RPMI7951 (cell line): ENCODE data around the gene GALNT17. TPM values are rescaled to one million over a fixed set of nuclear protein-coding genes. Genes with fewer than 3 reads are reported as not detected.

Source experiments
- DNase-seq: peaks from one replicate; pipeline ENCODE4 v3.0.0-alpha.2; 2012; ENCODE audit warnings: low read depth
- total RNA-seq: library from RNA; depleted of rRNA; stranded (reverse); fragments of >200 nt; shearing (Covaris generic); gene quantifications from 2 replicates; pipeline ENCODE4 v1.2.3, GENCODE V29; 2014

GALNT17 gene
- total RNA-seq, 1 experiment from 2014 or later: not detected

- DNase-seq: no peak
These were observed 258.0 kb downstream of the GALNT17 start for GRCh38 chr7:71389976-71390375.

GRCh38 chr7:71393661-71394060 lies 261.7 kb downstream of the GALNT17 start:
- DNase-seq: no peak

GRCh38 chr7:71402684-71403083 lies 270.7 kb downstream of the GALNT17 start:
- DNase-seq: no peak

- no peak for DNase-seq
These were observed 271.4 kb downstream of the GALNT17 start for GRCh38 chr7:71403202-71403946.

GRCh38 chr7:71404726-71405345 lies 272.9 kb downstream of the GALNT17 start:
- DNase-seq: no peak

GRCh38 chr7:71408271-71408670 lies 276.3 kb downstream of the GALNT17 start:
- no peak for DNase-seq

- no peak for DNase-seq
These were observed 277.7 kb downstream of the GALNT17 start for GRCh38 chr7:71409550-71410157.

- no peak for DNase-seq
These were observed 279.5 kb downstream of the GALNT17 start for GRCh38 chr7:71411475-71411874.

GRCh38 chr7:71414490-71414889 lies 282.5 kb downstream of the GALNT17 start:
- DNase-seq: peak; percentile 3

- DNase-seq: no peak
These were observed 287.8 kb downstream of the GALNT17 start for GRCh38 chr7:71419546-71420337.

- no peak for DNase-seq
These were observed 290.2 kb downstream of the GALNT17 start for GRCh38 chr7:71422104-71422503.

GRCh38 chr7:71424166-71425035 lies 292.5 kb downstream of the GALNT17 start:
- no peak for DNase-seq

GRCh38 chr7:71429083-71429482 lies 297.1 kb downstream of the GALNT17 start:
- DNase-seq: no peak

- DNase-seq: no peak
These were observed 298.3 kb downstream of the GALNT17 start for GRCh38 chr7:71430246-71430645.

GRCh38 chr7:71439321-71439720 lies 307.4 kb downstream of the GALNT17 start:
- DNase-seq: no peak

GRCh38 chr7:71442492-71443190 lies 310.7 kb downstream of the GALNT17 start:
- peak; percentile 24 for DNase-seq

- DNase-seq: no peak
These were observed 311.2 kb downstream of the GALNT17 start for GRCh38 chr7:71443191-71443530.

GRCh38 chr7:71444130-71444529 lies 312.2 kb downstream of the GALNT17 start:
- no peak for DNase-seq

GRCh38 chr7:71453630-71454029 lies 321.7 kb downstream of the GALNT17 start:
- no peak for DNase-seq

GRCh38 chr7:71454981-71455380 lies 323.0 kb downstream of the GALNT17 start:
- DNase-seq: no peak

GRCh38 chr7:71457021-71457420 lies 325.1 kb downstream of the GALNT17 start:
- DNase-seq: no peak
